GM21737 (cell line): ENCODE data around the gene SETD4.

Source experiments
- ATAC-seq: cut with Tn5 transposase; IDR thresholded peaks from one replicate; pipeline ENCODE4 v1.9.1; 2021; ENCODE audit warnings: mild to moderate bottlenecking, moderate library complexity; ENCODE audit not compliant: unreplicated experiment

SETD4 gene

GRCh38 chr21:36015045-36015444 lies 45.3 kb downstream of the SETD4 start:
- ATAC-seq: no peak

GRCh38 chr21:36010801-36011200 lies 49.5 kb downstream of the SETD4 start:
- no peak for ATAC-seq

GRCh38 chr21:36008505-36008904 lies 51.8 kb downstream of the SETD4 start:
- no peak for ATAC-seq

- ATAC-seq: no peak
Observed at GRCh38 chr21:36005879-36006400, 54.4 kb downstream of the SETD4 start.

GRCh38 chr21:36005018-36005417 lies 55.3 kb downstream of the SETD4 start:
- ATAC-seq: no peak

GRCh38 chr21:36004441-36004840 lies 55.9 kb downstream of the SETD4 start:
- no peak for ATAC-seq

- ATAC-seq: no peak
Observed at GRCh38 chr21:36003776-36004175, 56.5 kb downstream of the SETD4 start.

GRCh38 chr21:35996217-35996616 lies 64.1 kb downstream of the SETD4 start:
- no peak for ATAC-seq

- no peak for ATAC-seq
Observed at GRCh38 chr21:35995522-35996088, 64.7 kb downstream of the SETD4 start.

GRCh38 chr21:35994613-35995012 lies 65.7 kb downstream of the SETD4 start:
- ATAC-seq: no peak

- no peak for ATAC-seq
Observed at GRCh38 chr21:35993875-35994490, 66.3 kb downstream of the SETD4 start.

GRCh38 chr21:35991131-35991530 lies 69.2 kb downstream of the SETD4 start:
- ATAC-seq: no peak

- ATAC-seq: no peak
Observed at GRCh38 chr21:35990609-35991008, 69.7 kb downstream of the SETD4 start.

- ATAC-seq: no peak
Observed at GRCh38 chr21:35989138-35989735, 71.1 kb downstream of the SETD4 start.

- ATAC-seq: no peak
Observed at GRCh38 chr21:35988416-35989137, 71.7 kb downstream of the SETD4 start.

- no peak for ATAC-seq
Observed at GRCh38 chr21:35987475-35987874, 72.9 kb downstream of the SETD4 start.

GRCh38 chr21:35984654-35985361 lies 75.5 kb downstream of the SETD4 start:
- ATAC-seq: no peak
